GM12878 (cell line): ENCODE results near the gene C8G. TPM values are rescaled to one million over a fixed set of nuclear protein-coding genes. Genes with fewer than 3 reads are reported as not detected.

Source experiments
- ATAC-seq: fragments of 200-7000 bp; cut with Tn5 transposase; 3 replicates; pipeline ENCODE4 v1.9.1; 2020; ENCODE audit warnings: mild to moderate bottlenecking, moderate library complexity
- BruUV-seq: library from RNA; stranded (reverse); fragments of 400-500 nt; replicated peaks from 2 replicates; lab custom pipeline; 2021; lab: Mats Ljungman, UMichigan
- CTCF ChIA-PET: fragments of 300-600 bp; sonication (Branson Sonifier 250); formaldehyde crosslinking; extraction: SDS; loops from one replicate; lab custom pipeline; 2021; ENCODE audit warnings: inconsistent platforms; lab: Yijun Ruan, JAX
- POLR2A ChIA-PET: fragments of 350-600 bp; formaldehyde crosslinking; extraction: SDS; loops from one replicate; lab custom pipeline; 2021; ENCODE audit warnings: inconsistent platforms; lab: Charles Lee
- RAD21 ChIA-PET: fragments of 300-600 bp; sonication (Branson Sonifier 250); formaldehyde crosslinking; loops from one replicate; lab custom pipeline; 2023; ENCODE audit warnings: antibody characterized with exemption; ENCODE audit not compliant: unreplicated experiment; lab: Charles Lee
- SMC1A ChIA-PET: fragments of 300-600 bp; sonication (Branson Sonifier 250); formaldehyde crosslinking; loops from one replicate; lab custom pipeline; 2023; ENCODE audit not compliant: unreplicated experiment, uncharacterized antibody; lab: Charles Lee
- DNase-seq: peaks from one replicate; pipeline ENCODE4 v3.0.0-alpha.2; 2011; ENCODE audit warnings: low read depth, low spot score
- FAIRE-seq: peaks from 3 replicates; lab custom pipeline; 2011; peaks lifted over from hg19 to GRCh38; lab: Jason Lieb, UNC
- H2AFZ ChIP-seq: 2 replicates; pipeline ENCODE4 v1.6.0; 2011; ENCODE audit warnings: low read depth, low read length, control low read depth; ENCODE audit not compliant: control insufficient read depth
- H3K27ac ChIP-seq: 2 replicates; pipeline ENCODE4 v1.5.1; 2011; ENCODE audit warnings: control low read depth; ENCODE audit not compliant: control insufficient read depth, insufficient read depth
- H3K27me3 ChIP-seq, 2 experiments: replicated peaks in 1 of 2; 2 replicates each; pipeline versions ENCODE4 v1.6.0 to v1.6.1; 2011; ENCODE audit warnings: low read length in 1 of 2; ENCODE audit not compliant: control insufficient read depth in 2 of 2, insufficient read depth in 2 of 2
- H3K36me3 ChIP-seq, 2 experiments: 2 replicates each; pipeline ENCODE4 v1.5.1; 2011; ENCODE audit warnings: low read length in 1 of 2; ENCODE audit not compliant: control insufficient read depth in 2 of 2, insufficient read depth in 2 of 2
- H3K4me1 ChIP-seq: 2 replicates; pipeline ENCODE4 v1.6.1; 2011; ENCODE audit warnings: mild to moderate bottlenecking, low read length, moderate library complexity, mixed read lengths; ENCODE audit not compliant: control insufficient read depth, insufficient read depth
- H3K4me2 ChIP-seq: 2 replicates; pipeline ENCODE4 v1.6.0; 2011; ENCODE audit warnings: control low read depth; ENCODE audit not compliant: control insufficient read depth, insufficient read depth
- H3K4me3 ChIP-seq: fragments of 200-600 bp; sonication (generic); 2 replicates; pipeline ENCODE4 v1.5.1; 2016
- H3K79me2 ChIP-seq: 2 replicates; pipeline ENCODE4 v1.6.0; 2011; ENCODE audit warnings: low read length; ENCODE audit not compliant: control insufficient read depth, insufficient read depth
- H3K9ac ChIP-seq: 2 replicates; pipeline ENCODE4 v1.8.0; 2011; ENCODE audit warnings: low read length, control low read depth, mixed read lengths; ENCODE audit not compliant: control insufficient read depth, insufficient read depth
- H3K9me3 ChIP-seq: replicated peaks from 3 replicates; pipeline ENCODE4 v1.5.1; 2011; ENCODE audit warnings: mild to moderate bottlenecking, low read length; ENCODE audit not compliant: control insufficient read depth, insufficient read depth
- H4K20me1 ChIP-seq: 2 replicates; pipeline ENCODE4 v1.6.0; 2011; ENCODE audit not compliant: control insufficient read depth, insufficient read depth
- BMI1 ChIP-seq: fragments of 450-650 bp; IDR thresholded peaks from 2 replicates; pipeline ENCODE4 v1.6.1; 2016; ENCODE audit warnings: mild to moderate bottlenecking, moderate library complexity, borderline replicate concordance
- CREM ChIP-seq: IDR thresholded peaks from 2 replicates; pipeline ENCODE4 v1.6.1; 2014; ENCODE audit warnings: antibody characterized with exemption, low read depth
- EED ChIP-seq: sonication (generic); IDR thresholded peaks from 2 replicates; pipeline ENCODE4 v1.6.1; 2016; ENCODE audit warnings: antibody characterized with exemption, low read depth
- EP300 ChIP-seq, 2 experiments: fragments of 150-350 bp in 1 of 2; IDR thresholded peaks; 2 replicates each; pipeline ENCODE4 v1.6.1; 2011 to 2012; ENCODE audit warnings: low read depth in 2 of 2, low read length in 2 of 2, borderline replicate concordance in 1 of 2, improper control_type of control experiment in 1 of 2, inconsistent platforms in 1 of 2; ENCODE audit not compliant: control insufficient read depth in 1 of 2
- EZH2 ChIP-seq: IDR thresholded peaks from 2 replicates; pipeline ENCODE4 v1.6.1; 2012; ENCODE audit warnings: low read depth, mild to moderate bottlenecking, control low read depth, inconsistent platforms, low read length, borderline replicate concordance; ENCODE audit not compliant: control insufficient read depth
- FOXK2 ChIP-seq: fragments of 450-650 bp; IDR thresholded peaks from 2 replicates; pipeline ENCODE4 v1.6.1; 2017; ENCODE audit warnings: mild to moderate bottlenecking, moderate library complexity
- KAT2A ChIP-seq: conservative IDR thresholded peaks from 2 replicates; pipeline ENCODE4 v1.6.1; 2011; ENCODE audit warnings: low read depth, low read length; ENCODE audit not compliant: control insufficient read depth
- LARP7 ChIP-seq: fragments of 450-650 bp; IDR thresholded peaks from 2 replicates; pipeline ENCODE4 v1.6.1; 2017; ENCODE audit warnings: mild to moderate bottlenecking
- PAX5 ChIP-seq: IDR thresholded peaks from 2 replicates; pipeline ENCODE4 v1.6.1; 2011; ENCODE audit warnings: low read depth, low read length, borderline replicate concordance
- POLR2AphosphoS5 ChIP-seq: IDR thresholded peaks from 2 replicates; pipeline ENCODE4 v1.6.1; 2011; ENCODE audit warnings: mild to moderate bottlenecking, low read length, inconsistent platforms
- RAD51 ChIP-seq: fragments of 450-650 bp; IDR thresholded peaks from 2 replicates; pipeline ENCODE4 v1.6.1; 2016; ENCODE audit warnings: moderate library complexity, mild to moderate bottlenecking, inconsistent platforms
- SMAD1 ChIP-seq: fragments of 450-650 bp; IDR thresholded peaks from 2 replicates; pipeline ENCODE4 v1.6.1; 2018; ENCODE audit warnings: mild to moderate bottlenecking, low read depth; ENCODE audit not compliant: partially characterized antibody
- SRF ChIP-seq, 2 experiments: IDR thresholded peaks; 2 replicates each; pipeline ENCODE4 v1.6.1; 2011; ENCODE audit warnings: low read depth in 2 of 2, low read length in 2 of 2, mild to moderate bottlenecking in 1 of 2, moderate library complexity in 1 of 2
- TBL1XR1 ChIP-seq: IDR thresholded peaks from 2 replicates; pipeline ENCODE4 v1.6.1; 2012; ENCODE audit warnings: low read depth, low read length, improper control_type of control experiment
- TCF12 ChIP-seq: IDR thresholded peaks from 2 replicates; pipeline ENCODE4 v1.6.1; 2011; ENCODE audit warnings: low read depth, mild to moderate bottlenecking, low read length
- USF2 ChIP-seq: IDR thresholded peaks from 2 replicates; pipeline ENCODE4 v1.6.1; 2011; ENCODE audit warnings: low read depth, low read length, improper control_type of control experiment, borderline replicate concordance
- ZNF622 ChIP-seq: fragments of 450-650 bp; IDR thresholded peaks from 2 replicates; pipeline ENCODE4 v1.6.1; 2017; ENCODE audit warnings: mild to moderate bottlenecking, inconsistent platforms
- ZNF687 ChIP-seq: fragments of 450-650 bp; IDR thresholded peaks from 2 replicates; pipeline ENCODE4 v1.6.1; 2017; ENCODE audit warnings: mild to moderate bottlenecking, moderate library complexity
- WGBS: methylation state at CpG from one replicate; pipeline ENCODE4 v1.1.6; 2016; ENCODE audit warnings: low lambda C conversion rate; ENCODE audit not compliant: insufficient replicate concordance, insufficient coverage; ENCODE audit errors: missing lambda C conversion rate; 5-methylcytosine and 5-hydroxymethylcytosine counted together
- in situ Hi-C: fragments of 300-500 bp; cut with MboI; formaldehyde crosslinking; loops from 9 replicates; pipeline ENCODE4 v1.14.3; 2018; ENCODE audit warnings: mixed read lengths
- intact Hi-C: fragments of 100-400 bp; cut with micrococcal nuclease; formaldehyde crosslinking; loops from one replicate; pipeline ENCODE4 v1.14.2; 2022; ENCODE audit not compliant: unreplicated experiment
- polyA plus RNA-seq, 11 experiments: library from polyadenylated mRNA; depleted of rRNA in 4 of 11; unstranded in 6 of 11; stranded (reverse) in 5 of 11; fragments of >200 nt; fragmentation: Nextera tagmentation in 4 of 11; fragmentation: Illumina TruSeq in 1 of 11; extraction: Ambion mirVana in 4 of 11; extraction: Trizol in 1 of 11; gene quantifications; 1 replicate in 1 of 11; 2 replicates in 10 of 11; pipeline versions ENCODE4 v1.2.1 to v1.2.3, GENCODE V29; 2011 to 2016; ENCODE audit warnings: inconsistent platforms in 2 of 11, missing spikeins in 2 of 11, low read depth in 1 of 11
- total RNA-seq, 4 experiments: library from RNA; depleted of rRNA in 3 of 4; stranded (reverse); fragments of >200 nt in 3 of 4; fragmentation: Illumina TruSeq in 1 of 4; extraction: Trizol in 1 of 4; gene quantifications; 2 replicates each; pipeline versions ENCODE4 v1.2.1 to v1.2.3, GENCODE V29; 2013 to 2021

C8G gene
- total and polyA plus RNA-seq, 10 of the 15 experiments (the other 5 are each of a cell fraction or from before 2014, with no cell fraction given): 0.26 to 0.69 (median 0.50) TPM; not detected in 7

- BruUV-seq: TSS peak; percentile 80
- Histone ChIP-seq H3K4me1 (peaks cover 7% of the 10 kb centered on the region), H2AFZ (peak overlapping the region; percentile 97), H3K27ac (peak overlapping the region; percentile 53), H3K9me3 (no peaks in the 10 kb centered on the region), H4K20me1 (no peaks in the 10 kb centered on the region), H3K36me3 (no peaks in the 10 kb centered on the region), H3K79me2 (no peaks in the 10 kb centered on the region), H3K4me2 (peak overlapping the region; percentile 98), H3K27me3 (no peaks in the 10 kb centered on the region), H3K9ac (peak overlapping the region; percentile 78), H3K4me3 (peak overlapping the region; percentile 77)
- POLR2A ChIA-PET: interaction anchor here (1.0 to 3.0 kb wide), 3 partner anchors 43 to 273 kb away, joined by 3 to 19 read pairs (median 3); partner anchors contain the start of gene PAXX
- WGBS: 9% methylated on average over 53 of the region's 63 CpGs
- SMC1A ChIA-PET: interaction anchor here (1.0 to 1.5 kb wide), 3 partner anchors 79 to 85 kb away, joined by 4 to 8 read pairs (median 7); no protein-coding TSS in a partner anchor
- RAD21 ChIA-PET: interaction anchor here (0.8 to 1.0 kb wide), 2 partner anchors 50 to 85 kb away, joined by 3 to 9 read pairs; no protein-coding TSS in a partner anchor
- FAIRE-seq (peak; percentile 97), ATAC-seq (peak; percentile 98), DNase-seq (peak; percentile 73)
- CTCF ChIA-PET: interaction anchor here (1.0 to 3.5 kb wide), 3 partner anchors 80 to 109 kb away, joined by 3 to 163 read pairs (median 65); partner anchors contain the start of genes ABCA2 and FUT7
- intact Hi-C loops: loop anchor here (10.0 kb wide), 1 partner anchor 155 kb away; the partner anchor contains the start of genes CCDC183 and TMEM141
- in situ Hi-C loops: loop anchor here (5.0 kb wide), 1 partner anchor 87 kb away; no protein-coding TSS in a partner anchor
- no peak for TF ChIP-seq TBL1XR1
- no peak for TF ChIP-seq POLR2AphosphoS5
- TF ChIP-seq KAT2A: no peak
- no peak for TF ChIP-seq ZNF622
- peak; percentile 55 for TF ChIP-seq ZNF687
- TF ChIP-seq LARP7: peak; percentile 37
- TF ChIP-seq EED: no peak
- TF ChIP-seq SRF (IDR thresholded peaks at IDR 0.05; ENCODE audit: low read depth in 2 of 2, low read length in 2 of 2): no peak
- TF ChIP-seq USF2: peak; percentile 94
- TF ChIP-seq TCF12: peak; percentile 53; the same call in 1 of the 2 replicates
- TF ChIP-seq RAD51: peak; percentile 93
- no peak for TF ChIP-seq PAX5
- TF ChIP-seq CREM: no peak
- TF ChIP-seq FOXK2: no peak
- no peak for TF ChIP-seq SMAD1
- no peak for TF ChIP-seq BMI1
- no peak for TF ChIP-seq EZH2
- no peak for TF ChIP-seq EP300 (IDR thresholded peaks at IDR 0.05; ENCODE audit: borderline replicate concordance in 1 of 2, control insufficient read depth in 1 of 2, low read depth in 2 of 2, low read length in 2 of 2)
These were observed 5.0 kb downstream of the C8G start for GRCh38 chr9:136949817-136950655.
